Globus pallidus (tissue), 1 donor: ENCODE measurements around the gene CHPT1.
A peak's percentile ranks its signal among the peaks of the same experiment; 100 is the strongest.

Experiments used
- DNase-seq: peaks from one replicate; pipeline ENCODE4 v3.0.0-alpha.2; 2015; ENCODE audit warnings: low spot score

Gene CHPT1

DNA sequence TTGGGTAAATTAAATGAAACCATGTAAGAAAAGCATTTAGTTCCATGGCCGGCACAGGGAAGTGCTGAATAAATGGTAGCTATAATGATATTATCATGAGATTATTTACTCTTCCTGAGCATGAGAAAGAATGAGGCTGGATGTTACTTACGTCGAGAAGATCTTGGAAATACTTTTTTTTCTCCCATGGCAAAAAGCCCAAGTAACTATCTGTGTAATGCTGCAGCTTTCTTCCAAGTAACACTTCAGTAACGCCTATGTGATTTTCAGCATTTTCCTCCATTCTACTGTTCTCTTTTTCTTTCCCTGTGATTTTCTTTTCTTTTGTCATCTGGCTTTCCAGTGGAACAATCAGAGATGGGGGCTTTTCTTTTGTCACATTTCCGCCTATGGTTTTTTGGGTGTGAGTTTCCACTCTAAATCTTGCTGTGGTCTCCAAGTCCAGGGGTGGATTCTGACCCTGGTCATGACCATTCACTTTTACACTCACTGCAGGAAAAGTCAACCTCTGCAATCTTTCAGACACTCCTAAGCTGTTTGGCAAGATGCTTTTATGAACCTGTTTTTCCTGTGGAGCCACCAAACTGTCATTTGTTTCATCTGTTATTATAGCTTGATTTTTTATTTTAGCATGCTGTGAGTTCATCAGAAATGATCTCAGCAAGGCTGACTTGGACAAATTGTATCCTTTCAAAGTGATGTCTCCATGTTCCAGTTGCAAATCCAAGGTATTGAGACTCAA lies 66.8 kb downstream of the CHPT1 start:
- no peak for DNase-seq

DNA sequence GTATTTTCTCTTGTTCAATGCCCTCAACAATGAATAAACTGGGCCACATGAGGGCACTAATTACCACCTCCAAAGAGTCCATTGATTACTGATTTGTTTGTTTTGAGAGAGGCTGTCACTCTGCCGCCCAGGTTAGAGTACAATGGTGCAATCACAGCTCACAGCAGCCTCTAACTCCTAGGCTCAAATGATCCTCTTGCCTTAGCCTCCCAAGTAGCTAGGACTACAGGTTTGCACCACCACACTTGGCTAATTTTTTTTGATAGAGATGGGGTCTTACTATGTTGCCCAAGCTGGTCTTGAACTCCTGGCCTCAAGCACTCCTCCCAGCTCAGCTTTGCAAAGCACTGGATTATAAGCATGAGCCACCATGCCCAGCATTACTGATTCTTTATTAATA lies 70.1 kb downstream of the CHPT1 start:
- DNase-seq, result no peak

DNA sequence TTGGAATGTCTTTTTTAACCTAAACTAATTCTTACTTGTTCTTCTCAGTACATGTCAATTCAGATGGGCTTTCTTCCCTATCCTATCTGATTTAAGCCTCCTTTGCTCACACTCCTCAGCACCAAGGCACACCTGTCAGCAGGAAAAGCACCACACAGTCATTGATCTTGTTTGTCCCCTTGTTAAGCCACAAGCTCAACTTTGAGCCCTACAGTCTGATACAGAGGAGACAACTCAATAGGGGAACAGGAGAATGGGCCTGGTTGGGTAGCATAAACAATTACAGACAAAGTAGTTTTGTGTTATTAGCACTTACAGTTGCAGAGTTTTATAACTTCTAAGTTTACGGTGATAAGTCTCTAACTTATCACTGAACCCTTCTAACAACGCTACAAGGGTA lies 71.3 kb downstream of the CHPT1 start:
- no peak for DNase-seq

DNA sequence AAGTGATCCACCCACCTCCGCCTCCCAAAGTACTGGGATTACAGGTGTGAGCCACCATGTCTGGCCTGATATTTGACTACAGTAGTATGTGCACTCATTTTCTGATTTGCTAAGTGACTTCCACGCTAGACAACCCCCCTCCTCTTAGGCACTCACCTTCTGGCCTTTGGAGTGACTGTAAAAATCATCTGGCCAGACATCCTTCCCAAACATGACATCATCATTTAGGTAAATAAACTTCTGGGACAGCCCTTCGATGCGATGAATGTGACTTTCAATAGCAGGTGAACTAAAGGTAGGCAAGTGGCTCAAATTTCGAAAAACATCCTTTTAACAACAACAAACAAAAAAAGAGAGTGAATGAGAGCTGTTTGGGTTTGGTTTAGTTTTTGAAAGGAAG lies 72.4 kb downstream of the CHPT1 start:
- DNase-seq, result no peak

DNA sequence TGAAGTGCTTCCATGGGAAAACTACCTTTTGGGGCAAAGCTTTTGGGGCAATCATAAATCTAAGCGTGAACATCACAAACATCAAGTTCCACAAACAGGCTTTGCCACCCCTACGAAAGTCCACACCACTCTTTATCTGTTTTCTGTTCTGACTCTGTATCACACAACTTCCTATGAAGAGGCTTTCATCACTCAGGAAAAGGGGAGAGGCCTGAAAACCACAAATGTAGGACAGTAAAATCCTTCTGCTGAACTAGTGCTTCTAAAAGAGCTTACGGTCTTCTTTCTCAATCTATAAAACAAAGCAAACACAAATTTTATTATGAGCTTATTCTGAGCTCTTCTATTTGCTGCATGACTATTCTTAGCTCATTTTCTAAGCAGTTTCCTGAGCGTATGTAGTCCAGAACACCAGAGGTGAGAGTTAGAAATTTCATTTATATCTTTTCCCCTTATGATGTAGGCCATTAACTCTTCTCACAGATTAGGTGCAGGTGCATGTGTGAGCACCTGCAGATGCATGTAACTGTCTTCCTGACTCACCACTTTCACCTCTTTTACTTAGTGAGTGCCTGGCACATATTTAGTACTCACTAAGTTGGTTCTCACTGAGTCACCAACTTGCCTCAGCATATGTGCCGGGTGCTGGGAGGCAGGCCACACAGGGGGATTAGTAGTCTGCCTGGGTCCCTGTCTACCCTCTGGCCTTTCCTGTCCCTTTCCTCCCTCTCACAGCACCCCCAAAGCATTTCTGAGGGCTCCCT lies 74.8 kb downstream of the CHPT1 start:
- DNase-seq, result no peak

DNA sequence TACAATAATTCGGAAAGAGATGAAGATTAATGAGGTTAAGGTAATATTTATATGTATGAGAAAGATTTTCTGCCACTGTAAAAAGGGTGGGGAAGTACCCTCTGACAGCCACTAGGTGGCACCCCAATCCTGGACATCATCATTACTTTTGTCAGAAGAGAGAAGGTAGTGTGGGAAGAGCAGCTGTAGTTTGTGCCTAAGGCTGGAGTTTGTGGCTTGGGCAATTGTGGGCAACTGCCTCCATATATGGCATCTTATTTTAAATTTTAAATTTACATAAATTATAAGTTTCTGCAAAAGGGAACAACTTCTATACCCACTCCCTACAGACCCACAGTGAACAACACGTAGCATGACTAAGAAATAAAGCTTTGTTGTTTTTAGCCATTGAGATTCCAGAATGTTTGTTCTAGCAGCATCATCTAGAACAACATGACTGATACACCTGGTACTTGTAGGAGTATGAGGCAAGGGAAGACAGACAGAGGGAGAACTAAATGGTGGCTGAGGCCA lies 76.3 kb downstream of the CHPT1 start:
- DNase-seq, result peak; percentile 72

DNA sequence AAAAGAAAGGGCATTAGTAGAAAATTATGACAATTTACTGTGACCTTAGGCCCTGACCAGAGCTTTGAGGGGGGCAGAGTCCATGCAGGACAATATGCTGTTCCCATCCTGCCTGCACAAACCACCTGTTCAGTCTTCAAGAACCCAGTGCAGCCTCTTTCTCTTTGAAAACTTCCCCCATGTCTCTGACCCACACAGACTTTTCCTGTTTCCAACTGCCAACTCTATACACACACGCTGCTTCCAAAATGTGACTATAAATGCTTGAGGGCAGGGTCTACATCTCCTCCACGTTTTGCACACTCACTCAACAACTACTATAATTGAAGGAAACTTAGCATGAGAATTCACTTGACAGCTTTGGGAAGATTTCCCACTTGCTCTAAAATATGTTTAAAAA lies 78.4 kb downstream of the CHPT1 start:
- DNase-seq, result no peak

DNA sequence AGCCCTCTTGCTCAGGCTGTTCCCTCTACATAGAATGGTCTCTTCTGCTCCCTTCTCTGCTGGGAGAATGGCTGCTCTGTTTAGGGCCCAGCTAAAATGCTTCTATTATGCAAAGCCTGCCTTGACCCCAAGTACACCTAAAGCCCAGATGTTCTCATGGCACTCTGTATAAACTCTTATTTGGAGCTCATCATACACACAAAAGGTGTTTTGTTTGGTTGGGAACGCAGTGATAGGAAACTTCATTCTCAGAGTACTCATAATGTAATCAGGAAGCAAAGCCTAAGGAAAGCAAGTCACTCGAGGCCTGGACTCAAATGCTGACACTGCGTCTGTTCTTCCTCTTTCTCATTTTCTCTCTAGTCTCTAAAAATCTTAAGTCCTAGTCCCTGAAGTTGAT lies 80.0 kb downstream of the CHPT1 start:
- DNase-seq, result peak; percentile 49

DNA sequence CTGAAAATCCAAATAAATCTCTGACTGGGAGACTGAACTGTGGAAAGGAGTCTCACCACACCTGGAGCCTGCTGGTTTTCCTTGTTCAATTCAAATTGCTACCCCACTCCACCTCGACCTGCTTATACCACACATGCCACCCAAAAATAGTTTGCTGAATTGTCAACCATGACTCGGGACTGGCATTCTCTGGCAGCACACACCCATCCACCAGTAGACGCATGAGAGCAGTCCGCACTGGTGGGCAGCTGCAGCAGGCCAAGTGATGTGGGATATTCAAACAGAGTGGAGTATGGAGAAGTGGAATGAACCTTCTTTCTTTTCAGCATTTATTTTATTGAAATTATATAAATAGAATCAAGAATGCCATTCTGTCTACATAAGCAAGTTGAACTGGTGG lies 80.5 kb downstream of the CHPT1 start:
- no peak for DNase-seq
